ENCODE data around the gene ATF2.

DNA sequence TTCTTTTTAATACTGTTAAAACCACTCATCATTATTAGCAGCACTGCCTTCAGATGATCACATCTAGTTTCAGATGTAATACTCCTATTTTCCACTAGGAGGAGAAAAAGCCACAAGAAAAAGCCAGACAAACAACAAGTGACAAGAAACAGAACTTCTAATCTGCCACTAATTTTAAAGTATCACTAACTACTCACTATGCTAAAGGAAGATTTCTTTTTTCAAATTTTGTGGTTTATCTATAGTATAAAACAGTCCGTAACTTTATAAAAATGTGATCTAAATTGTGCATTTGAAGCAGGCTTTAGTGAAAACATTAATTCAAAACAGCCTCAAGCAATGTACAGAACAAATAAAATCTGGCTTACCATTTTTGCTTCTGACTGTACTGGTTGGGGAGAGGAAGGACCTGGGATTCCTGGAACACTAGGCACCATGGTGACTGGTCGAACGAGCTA, 56.8 kb downstream of the ATF2 start:
- TF ChIP-seq, protein P1, sequence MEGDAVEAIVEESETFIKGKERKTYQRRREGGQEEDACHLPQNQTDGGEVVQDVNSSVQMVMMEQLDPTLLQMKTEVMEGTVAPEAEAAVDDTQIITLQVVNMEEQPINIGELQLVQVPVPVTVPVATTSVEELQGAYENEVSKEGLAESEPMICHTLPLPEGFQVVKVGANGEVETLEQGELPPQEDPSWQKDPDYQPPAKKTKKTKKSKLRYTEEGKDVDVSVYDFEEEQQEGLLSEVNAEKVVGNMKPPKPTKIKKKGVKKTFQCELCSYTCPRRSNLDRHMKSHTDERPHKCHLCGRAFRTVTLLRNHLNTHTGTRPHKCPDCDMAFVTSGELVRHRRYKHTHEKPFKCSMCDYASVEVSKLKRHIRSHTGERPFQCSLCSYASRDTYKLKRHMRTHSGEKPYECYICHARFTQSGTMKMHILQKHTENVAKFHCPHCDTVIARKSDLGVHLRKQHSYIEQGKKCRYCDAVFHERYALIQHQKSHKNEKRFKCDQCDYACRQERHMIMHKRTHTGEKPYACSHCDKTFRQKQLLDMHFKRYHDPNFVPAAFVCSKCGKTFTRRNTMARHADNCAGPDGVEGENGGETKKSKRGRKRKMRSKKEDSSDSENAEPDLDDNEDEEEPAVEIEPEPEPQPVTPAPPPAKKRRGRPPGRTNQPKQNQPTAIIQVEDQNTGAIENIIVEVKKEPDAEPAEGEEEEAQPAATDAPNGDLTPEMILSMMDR (IDR thresholded peaks at IDR 0.05; ENCODE audit: poor library complexity) = peak; percentile 64
- TF ChIP-seq EZH2 (IDR thresholded peaks at IDR 0.05; ENCODE audit: borderline replicate concordance) = no peak
